Inflammatory macrophage (primary cell): ENCODE data around the gene MDFI.
"Not testable (repeated sequence)": the region's sequence is repeated elsewhere in the genome, so short reads cannot be mapped to it uniquely, and the experiment has no call there.

Source experiments
- DNase-seq, 2 donors: peaks; one replicate each; pipeline ENCODE4 v3.0.0-alpha.2; 2020 to 2022

MDFI gene

DNA sequence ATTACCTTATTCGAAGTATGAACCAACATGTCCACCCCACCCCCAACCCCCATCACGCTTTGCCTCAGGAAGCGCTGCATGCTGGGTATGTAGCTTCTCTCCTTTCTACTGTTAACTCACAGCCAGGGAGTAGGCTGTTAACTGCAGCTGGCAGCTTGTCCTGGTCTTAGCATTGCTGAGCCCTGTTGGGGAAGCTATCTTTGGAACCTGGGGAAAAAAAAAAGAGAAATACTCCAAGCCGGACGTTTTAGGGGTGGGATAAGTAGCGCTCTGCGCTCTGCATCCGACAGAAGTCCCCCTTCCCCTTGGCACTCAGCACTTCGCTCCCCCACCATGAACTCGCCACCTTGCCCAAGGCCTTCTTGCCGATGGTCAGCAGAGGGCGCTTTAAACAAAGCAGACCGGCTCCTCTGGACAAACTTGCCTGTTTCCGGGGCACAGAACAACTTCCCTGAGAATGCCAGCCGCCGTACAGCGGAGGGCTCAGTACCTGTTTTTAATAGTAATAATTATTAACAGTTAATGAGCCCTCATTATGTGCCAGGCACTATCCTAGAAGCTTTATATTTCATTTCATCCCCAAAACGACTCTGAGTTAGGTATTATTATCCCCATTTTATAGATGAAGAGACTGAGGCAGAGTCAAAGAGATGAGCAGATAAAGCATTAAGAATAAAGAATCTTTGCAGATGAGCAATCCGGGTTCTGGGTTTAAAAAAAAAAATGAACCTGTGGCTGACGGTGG lies 35.2 kb upstream of the MDFI start:
- peak; percentile 77 to 79 for DNase-seq

DNA sequence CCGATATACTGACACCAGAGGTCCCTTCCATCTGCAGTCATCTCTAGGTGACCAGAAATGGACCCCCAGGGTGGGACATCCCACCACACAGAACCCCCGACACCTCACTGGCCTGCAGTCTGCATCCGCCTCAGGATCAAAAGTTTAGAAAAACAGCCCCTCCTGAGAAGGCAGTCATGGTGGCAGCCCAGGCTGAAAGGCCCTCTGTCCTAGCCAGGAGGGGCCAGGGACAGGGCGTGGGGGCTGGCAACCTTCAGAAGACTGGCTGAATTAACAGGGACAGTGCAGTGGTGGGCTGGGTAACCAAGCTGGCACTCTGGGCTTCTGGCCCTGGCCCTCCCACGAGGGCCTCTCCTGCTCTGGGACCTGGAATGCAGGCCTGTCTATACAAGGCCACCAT lies 34.3 kb upstream of the MDFI start:
- DNase-seq, result no peak

DNA sequence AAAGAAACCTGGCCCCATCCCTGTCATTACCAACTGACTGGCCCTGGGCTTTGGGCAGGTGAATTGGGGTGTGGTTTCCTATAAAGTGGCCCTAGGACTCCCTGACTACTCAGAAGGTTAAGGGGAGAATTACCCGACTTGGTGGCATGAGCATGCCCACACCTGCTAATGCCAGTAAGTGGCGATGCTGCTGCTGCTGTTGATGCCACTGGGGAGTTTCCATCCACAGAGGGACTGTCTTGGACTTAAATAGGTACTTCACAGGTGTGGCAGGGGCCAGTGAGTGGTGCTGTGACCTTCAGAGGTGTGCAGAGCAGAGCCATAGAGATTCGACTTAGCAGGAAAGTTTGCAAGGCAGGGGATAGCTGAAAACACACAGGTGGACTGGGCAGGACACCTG lies 32.6 kb upstream of the MDFI start:
- DNase-seq, result no peak

DNA sequence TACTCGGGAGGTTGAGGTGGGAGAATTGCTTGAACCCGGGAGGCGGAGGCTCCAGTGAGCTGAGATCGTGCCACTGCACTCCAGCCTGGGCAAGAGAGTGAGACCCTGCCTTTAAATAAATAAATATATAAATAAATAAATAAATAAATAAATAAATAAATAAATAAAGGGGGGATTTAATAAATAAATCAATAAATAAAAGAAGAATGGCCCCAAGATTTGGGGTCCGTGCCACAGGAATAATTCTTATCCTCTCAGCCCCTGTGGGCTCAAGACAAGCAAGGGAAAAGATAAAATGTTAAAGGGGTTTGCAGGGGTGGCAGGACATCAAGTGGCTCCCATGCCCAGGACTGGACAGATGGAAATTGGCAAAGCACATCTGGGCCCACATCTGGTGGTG lies 31.2 kb upstream of the MDFI start:
- no peak for DNase-seq

DNA sequence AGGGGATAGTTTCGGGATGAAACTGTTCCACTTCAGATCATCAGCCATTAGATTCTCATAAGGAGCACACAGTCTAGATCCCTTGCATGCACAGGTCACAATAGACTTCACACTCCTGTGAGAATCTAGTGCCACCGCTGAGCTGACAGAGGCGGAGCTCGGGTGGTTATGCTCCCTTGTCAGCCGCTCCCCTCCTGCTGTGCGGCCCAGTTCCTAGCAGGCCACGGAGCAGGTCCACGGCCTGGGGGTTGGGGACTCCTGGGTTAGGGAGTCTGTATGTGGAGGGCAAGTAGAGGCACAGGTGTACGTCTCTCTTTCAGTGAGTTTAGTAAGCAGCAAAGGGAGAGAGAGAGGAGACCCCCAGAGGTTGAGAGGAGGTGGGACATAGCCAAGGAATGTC lies 30.5 kb upstream of the MDFI start:
- DNase-seq, result no peak

DNA sequence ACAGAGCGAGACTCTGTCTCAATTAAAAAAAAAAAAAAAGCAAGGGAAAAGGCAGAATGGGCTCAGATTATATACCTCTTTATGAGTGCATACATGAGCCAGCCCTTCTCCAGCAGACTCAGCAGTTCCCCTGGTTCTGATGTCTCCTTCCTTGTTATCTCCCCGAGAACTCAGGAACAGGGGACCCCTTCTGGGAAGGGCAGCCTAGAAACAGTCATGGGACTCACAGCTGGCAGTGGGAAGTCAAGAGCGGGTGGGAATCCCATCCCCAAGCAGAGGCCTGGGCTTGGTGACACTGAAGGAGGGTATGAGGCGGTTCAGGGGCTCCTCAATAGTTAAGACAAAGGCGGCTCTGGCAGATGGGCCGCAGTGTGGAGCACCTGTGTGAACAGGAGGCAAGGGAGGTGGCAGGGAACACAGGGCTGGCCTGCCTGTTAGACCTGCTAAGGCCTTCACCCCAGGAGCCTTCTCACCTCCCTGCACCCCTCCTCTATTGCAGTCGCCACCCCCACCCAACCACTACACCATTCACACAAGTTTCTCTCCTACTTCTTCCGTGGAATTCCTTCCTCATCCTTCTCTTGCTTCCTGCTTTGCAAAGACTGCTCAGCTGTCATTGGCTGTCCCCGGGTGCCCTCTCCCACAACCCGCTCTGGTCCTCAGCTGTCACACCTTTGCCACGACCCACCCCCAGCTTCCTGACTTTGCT lies 29.7 kb upstream of the MDFI start:
- DNase-seq, result no peak

DNA sequence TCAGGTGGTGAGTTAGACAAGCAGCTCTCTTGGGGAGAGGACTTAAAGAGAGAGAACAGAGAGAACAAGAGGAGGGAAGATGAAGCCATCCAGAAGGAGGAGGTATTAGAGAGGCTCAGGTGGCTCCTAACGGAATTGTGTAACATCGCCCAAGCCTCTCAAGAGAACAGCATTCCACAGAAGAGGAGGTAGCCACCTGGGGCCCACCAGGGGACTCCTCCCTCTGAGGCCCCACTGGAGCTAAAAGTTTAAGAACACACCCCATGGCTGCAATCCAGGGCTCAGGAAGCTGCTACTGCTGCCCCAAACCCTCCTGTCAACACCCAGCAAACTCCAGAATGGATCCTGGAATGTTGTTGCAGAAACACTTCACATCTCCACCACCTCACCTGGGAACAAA lies 23.6 kb upstream of the MDFI start:
- no peak for DNase-seq

DNA sequence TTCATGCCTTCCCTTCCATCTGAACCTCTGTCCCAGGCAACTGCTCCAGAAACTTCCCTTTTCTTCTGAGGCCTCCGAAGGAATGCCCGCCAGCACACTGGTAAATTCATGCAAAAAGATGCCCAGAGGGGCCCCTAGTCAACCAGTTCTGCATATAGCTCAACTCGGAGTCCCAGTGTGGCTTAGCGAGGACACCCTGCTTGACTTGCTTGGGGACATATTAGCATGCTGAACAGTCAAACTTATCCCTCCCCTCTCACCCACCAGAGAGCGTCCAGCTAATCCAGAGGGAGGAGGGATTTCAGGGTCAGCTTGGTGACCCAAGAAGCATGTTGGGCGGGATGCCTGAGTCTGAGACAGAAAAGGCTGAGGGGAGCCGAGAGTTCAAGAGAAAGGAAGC lies 23.0 kb upstream of the MDFI start:
- DNase-seq, result no peak

DNA sequence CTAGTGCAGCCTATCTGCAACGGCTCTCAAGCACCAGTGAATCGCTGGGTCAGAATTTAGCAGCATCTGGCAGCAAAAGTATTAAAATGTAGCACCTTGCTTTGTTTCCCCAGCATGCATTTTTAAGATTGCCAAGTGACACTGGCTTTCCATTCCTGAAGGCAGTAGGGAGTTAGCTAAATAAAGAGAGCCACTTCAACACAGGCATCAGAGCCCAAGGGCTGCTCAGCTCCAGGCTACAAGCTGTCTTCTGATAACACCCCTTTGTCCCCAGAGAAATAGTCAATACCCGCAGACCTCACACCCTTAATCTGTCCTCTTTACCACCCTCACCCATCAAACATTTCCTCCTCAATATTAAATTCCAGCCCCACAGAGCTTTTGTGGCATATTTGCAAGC lies 19.7 kb upstream of the MDFI start:
- DNase-seq, result no peak

DNA sequence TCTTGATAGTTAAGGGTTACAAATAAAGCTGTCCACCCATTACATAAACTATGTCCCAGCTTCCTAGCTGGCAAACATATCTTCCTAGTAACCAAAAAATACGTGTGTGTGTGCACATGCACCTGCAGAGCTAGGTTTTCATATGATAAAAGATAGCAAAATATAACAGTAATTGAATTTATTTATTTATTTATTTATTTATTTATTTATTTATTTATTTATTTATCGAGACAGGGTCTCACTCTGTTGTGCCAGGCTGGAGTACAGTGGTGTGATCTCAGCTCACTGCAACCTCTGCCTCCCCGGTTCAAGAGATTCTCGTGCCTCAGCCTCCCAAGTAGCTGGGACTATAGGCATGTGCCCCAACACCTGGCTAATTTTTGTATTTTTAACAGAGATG lies 19.1 kb upstream of the MDFI start:
- not testable (repeated sequence) for DNase-seq

DNA sequence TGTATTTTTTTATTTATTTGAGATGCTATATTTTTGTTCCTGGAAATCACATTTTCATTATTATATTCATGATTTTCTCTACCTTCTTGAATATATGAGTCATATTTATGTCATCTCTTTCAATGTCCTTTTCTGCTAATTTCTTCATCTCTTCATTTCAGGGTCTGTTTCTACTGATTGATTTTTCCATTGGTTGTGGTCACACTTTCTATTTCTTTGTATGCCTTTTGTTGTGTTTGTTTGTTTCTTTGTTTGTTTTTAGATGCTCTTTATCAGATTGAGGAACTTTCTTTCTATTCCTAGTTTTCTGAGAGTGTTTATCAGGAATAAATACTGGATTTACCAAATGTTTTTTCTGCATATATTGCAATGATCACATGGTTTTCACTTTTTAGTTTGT lies 16.9 kb upstream of the MDFI start:
- DNase-seq, result no peak

DNA sequence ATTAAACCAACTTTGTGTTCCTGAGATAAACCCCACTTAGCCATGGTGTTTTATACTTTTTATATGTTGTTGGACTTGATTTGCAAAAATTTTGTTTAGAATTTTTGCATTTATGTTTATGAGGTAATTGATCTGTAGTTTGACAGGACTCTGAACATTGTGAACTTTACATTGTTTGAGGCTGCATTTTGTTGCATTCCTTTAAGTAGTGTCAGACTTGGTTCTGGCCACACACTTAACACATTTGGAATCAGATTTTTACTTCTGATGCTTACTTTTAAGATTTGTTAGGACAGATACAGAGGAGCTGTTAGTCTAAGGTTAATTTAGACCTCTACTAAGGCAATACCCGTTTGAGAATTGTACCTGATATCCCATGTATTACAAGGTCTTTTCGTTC lies 16.5 kb upstream of the MDFI start:
- no peak for DNase-seq

DNA sequence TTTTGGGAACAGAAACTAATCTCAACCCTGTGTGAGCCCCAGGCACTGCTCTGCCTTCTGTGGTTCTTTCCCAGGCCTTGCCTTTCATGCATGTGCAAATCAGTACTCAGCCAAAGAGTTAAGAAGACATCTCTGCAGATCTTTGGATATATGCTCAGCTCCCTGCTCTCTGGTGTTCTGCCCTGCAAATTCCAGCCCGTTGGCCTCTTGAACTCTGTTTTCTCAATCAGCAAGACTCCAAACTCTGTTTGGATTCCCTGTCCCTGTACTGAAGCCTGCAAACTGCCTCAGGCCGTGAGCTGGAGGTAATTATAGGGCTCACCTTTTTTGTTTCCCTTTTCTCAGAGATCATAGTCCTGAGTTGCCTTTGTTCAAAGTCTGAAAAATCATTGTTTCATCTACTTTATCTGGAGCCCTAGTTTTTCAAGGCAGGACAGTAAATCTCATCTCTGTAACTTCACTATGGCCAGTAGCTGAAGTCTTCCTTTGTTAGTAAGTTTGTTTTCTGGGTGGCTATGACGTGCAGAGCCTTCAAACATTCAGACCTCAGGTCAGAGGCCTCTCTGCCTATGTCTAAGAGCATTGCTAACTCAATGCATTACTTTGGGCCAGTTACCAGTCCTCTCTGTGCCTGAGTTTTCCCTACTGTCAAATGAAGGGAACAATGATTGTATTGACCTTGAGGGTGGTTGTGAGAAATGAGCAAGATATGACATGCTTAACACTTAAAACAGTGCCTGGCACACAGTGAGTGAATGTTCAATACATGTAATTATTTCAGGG lies 15.9 kb upstream of the MDFI start:
- no peak for DNase-seq

DNA sequence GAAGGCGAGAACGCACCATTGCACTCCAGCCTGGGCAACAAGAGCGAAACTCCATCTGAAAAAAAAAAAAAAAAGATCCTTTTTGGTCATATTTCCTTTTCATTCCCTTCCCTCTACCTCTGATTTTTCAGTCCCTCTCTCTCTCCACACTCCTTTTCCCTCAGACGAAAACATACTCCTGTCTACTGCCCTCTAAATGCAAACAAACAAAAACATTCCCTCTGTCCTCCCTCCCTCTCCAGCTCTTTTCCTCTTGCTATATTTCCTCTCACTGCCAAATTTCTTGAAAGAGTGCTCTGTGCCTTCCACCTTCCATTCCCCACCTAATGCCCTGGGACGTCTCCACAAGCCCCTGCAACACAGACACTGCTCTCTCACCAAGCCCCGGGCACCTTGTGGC lies 14.9 kb upstream of the MDFI start:
- DNase-seq, result no peak

DNA sequence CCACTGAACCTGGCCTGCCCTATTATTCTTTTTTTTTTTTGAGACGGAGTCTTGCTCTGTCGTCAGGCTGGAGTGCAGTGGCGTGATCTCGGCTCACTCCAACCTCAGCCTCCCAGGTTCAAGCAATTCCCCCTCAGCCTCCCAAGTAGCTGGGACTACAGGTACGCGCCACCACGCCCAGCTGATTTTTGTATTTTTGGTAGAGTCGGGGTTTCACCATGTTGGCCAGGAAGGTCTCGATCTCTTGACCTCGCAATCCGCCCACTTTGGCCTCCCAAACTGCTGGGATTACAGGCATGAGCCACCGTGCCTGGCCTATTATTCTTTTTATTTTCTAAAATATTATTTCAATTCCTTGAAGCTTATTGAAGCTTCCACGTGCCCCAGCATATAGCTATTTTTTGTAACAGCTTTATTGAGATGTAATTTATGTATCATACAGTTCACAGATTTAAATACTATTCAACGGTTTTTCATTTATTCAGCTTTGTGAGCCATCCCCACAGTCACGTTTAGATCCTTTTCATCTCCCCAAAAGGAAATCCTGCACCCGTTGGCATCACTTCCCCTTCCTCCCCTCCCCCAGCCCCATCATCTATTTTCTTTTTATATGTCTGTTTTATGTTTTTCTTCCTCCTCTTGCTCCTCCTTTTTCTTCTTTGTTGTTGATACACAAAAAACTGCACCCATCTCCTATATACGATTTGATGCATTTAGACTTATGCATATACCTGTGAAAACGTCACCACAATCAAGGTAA lies 13.5 kb upstream of the MDFI start:
- DNase-seq, result no peak

DNA sequence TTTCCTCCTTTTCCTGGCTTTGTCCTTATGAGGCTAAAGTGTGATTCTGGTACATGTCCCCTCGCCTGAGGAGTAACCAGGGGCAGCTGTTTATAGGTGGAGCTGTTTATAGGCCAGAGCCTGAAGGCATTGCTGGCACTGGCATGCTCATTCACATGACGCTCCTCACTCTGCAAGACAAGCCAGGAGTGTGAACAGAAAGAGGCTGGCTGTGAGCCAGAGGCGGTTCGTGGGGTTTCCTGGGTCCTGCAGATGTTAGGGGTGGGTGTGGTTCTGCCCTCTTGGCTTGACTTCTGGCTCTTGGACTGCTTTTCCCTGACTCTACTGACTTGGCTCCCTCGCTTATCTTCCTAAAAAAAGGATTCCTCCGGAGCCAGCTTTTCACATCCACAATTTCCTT lies 12.8 kb upstream of the MDFI start:
- DNase-seq, result no peak

DNA sequence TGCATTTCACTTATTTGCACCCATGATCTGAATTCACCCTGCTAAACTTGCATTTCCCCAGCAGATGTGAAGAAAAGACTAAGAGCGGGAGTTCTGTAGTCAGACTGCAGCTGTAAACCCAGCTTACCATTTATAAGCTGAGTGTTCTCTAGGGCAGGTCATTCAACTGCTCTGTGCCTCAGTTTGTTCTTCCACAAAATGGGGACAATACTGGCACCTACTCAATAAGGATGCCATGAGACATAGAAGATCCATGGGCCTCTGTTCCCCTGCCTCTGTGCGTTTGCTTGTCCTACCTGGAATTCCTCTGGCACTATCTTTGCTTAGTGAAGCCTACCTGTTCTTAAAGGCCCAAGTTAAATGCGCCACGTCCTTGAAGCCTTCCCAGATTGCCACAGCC lies 12.2 kb upstream of the MDFI start:
- DNase-seq, result no peak

DNA sequence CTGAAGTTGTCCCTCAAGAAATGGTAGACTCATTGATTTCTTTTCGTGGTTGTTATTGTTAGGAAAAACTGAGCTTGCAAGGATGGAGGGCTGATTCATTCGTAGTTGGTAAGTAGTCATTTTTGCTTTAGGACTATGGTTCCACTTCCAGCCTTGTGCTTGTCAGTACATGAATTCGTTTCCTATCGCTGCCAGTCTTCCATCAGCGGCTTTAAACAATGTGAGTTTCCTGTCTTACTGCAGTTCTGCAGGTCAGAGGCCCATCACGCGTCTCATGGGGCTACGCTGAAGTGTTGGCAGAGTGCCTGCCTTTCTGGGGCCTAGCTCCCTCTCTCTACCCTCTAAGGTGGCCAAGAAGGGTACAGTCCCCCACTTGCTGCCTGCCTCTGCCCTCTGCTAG lies 11.4 kb upstream of the MDFI start:
- no peak for DNase-seq

DNA sequence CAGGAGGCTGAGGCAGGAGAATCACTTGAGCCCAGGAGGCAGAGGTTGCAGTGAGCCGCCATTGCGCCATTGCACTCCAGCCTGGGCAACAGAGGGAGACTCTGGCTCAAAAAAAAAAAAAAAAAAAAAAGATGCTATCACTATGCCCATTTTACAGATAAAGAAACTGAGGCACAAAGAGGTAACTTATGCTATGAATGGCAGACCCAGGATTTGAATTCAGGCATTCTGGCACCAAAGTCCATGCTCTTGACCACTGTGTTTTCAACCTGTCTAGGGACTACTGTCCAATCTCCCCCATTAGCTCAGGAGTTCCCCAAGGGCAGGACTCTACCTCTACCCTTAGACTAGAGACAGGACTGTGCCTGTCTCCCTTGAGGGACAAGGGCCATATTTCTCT lies 9.1 kb upstream of the MDFI start:
- no peak for DNase-seq

DNA sequence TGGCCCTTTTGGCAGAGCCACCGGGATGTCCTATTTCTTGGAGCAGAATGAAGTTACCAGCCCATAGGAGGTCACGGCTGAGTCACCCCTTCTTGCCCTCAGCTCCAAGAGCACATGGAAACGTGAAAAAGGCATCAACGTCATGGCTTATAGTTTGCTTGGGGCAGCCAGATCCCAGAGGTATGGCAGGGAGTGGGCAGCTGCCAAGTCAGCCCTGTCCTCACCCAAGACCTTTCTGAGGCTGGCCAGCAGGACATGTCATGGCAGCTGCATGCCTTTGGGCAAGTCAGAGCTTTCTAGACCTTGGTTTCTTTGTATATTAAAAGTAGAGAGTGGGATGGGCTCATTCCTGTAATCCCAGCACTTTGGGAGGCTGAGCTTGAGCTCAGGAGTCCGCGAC lies 8.2 kb upstream of the MDFI start:
- DNase-seq, result no peak

DNA sequence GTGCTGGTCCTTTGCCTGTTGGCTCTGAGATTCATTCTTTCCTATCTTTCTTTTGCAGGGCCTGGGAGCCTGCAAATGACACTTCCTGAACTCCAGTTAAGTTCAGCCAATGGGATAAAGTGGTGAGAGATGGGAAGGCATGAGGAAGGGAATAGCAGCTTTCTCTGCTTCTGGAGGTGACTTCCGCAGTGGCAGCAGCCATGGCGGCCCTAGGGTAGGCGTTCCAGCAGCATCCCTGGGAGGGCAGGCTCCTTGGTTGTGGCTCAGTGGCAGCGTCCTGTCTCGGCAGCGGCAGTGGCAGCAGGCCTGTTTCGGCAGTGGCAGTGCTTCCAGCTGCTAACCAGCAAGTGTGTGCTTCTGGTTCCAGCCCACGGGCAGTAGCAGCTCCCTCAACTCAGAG lies 7.3 kb upstream of the MDFI start:
- no peak for DNase-seq

DNA sequence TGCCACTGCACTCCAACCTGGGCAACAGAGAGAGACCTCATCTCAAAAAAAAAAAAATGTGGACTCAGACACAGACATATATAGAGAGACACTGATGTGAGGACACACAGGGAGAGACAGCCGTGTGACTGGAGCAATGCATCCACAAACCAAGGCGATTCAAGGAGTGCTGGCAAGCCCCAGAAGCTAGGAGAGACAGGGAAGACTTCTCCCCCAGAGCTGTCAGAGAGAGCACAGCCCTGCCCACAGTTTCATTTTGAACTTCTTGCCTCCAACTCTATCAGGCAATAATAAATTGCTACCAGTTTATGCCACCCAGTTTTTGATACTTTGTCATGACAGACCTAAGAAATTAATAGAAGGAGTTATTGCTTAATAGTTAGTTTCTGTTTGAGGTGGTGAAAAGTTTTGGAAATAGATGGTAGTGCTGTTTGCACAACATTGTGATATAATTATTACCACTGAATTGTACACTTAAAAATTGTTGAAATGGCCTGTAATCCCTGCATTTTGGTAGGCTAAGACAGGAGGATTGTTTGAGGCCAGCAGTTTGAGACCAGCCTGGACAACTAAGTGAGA lies 5.1 kb upstream of the MDFI start:
- no peak for DNase-seq

DNA sequence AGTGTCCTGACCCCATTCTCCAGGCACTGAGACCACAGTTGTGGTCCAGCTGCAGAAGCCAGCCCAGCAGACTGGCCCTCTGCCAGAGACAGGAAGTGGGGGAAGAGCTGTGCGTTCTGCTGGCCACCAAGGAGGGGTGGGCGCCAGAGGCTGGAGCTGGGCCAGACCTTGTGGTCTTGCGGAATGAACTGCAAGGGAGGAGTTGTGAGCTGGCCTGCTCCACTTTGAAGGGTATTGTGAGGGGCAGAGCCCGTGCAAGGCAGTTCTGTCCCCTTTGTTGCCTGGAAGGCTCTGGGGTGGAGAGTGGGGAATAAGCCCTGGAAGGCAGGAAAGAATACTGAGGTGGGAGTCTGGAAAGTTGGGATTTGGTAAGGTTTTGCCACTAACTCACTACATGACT lies 3.6 kb upstream of the MDFI start:
- DNase-seq, result no peak
